ENCODE results near the gene GRIN3A. TPM values are rescaled to one million over a fixed set of nuclear protein-coding genes. Genes with fewer than 3 reads are reported as not detected.

The GRIN3A gene
- total RNA-seq, 4 donors from 2014 or later, result 0.09 to 0.27 TPM; not detected in 2

DNA sequence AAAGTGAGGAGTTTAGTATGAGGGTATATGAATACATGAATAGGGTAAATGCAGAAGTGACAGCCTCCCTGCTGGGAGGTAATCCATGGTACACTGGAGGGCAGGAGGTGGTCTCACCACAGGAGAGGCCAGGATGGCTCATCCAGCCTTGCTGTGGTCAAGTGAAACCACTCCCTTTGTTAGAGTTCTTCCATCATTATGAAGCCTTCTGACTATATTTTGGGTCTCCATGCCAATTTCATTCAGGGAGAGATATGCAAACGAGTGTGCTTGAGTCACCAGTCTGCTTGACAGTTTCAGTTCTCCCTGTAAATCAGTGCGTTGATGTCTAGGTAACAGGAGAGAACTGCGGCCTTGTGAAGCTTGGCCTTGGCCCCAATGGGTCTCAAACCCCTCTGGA, 160.1 kb downstream of the GRIN3A start:
- no peaks in the 10 kb centered on the region for H3K4me1 ChIP-seq
- H3K36me3 ChIP-seq, result no peaks in the 10 kb centered on the region
- H3K27ac ChIP-seq, result no peak overlapping the region
- TF ChIP-seq, protein P1, sequence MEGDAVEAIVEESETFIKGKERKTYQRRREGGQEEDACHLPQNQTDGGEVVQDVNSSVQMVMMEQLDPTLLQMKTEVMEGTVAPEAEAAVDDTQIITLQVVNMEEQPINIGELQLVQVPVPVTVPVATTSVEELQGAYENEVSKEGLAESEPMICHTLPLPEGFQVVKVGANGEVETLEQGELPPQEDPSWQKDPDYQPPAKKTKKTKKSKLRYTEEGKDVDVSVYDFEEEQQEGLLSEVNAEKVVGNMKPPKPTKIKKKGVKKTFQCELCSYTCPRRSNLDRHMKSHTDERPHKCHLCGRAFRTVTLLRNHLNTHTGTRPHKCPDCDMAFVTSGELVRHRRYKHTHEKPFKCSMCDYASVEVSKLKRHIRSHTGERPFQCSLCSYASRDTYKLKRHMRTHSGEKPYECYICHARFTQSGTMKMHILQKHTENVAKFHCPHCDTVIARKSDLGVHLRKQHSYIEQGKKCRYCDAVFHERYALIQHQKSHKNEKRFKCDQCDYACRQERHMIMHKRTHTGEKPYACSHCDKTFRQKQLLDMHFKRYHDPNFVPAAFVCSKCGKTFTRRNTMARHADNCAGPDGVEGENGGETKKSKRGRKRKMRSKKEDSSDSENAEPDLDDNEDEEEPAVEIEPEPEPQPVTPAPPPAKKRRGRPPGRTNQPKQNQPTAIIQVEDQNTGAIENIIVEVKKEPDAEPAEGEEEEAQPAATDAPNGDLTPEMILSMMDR (IDR thresholded peaks at IDR 0.05), result no peak
- TF ChIP-seq POLR2A (IDR thresholded peaks at IDR 0.05), result no peak
- no peaks in the 10 kb centered on the region for H3K9me3 ChIP-seq
- no peak for DNase-seq
- no peaks in the 10 kb centered on the region for H3K27me3 ChIP-seq
- no peak overlapping the region for H3K4me3 ChIP-seq

DNA sequence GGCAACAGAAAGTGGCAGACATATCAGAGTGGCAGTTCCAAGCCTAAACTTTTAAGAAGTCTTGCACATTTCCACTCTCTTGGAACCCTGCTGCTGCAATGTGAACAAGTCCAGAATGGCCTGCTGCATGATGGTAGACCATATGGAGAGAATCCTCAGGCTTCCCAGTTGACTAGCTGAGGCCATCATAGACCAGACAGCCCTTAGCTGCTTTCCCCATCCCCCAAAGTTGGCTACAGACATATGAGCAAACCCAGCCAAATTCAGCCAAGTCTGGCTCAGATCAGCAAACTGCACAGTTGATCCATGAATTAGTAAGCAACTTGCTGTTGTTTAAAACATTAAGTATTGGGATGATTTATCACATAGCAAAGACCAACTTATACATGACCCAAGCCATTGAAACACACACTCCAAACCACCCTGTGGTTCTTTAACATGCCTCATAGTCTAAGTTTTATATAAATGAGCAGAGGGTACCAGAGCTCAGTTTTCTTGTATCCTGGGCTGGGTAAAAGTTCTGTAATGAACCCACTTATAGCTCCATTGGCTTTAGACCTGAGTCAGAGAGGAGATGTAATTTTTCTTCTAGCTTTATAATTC, 163.6 kb downstream of the GRIN3A start:
- no peak overlapping the region for H3K27ac ChIP-seq
- no peaks in the 10 kb centered on the region for H3K27me3 ChIP-seq
- DNase-seq, result no peak
- no peaks in the 10 kb centered on the region for H3K9me3 ChIP-seq
- H3K4me1 ChIP-seq, result no peaks in the 10 kb centered on the region
- peaks cover 0 to 4% (median 0%) of the 10 kb centered on the region in 3 donors for H3K36me3 ChIP-seq
- TF ChIP-seq, protein P1 (IDR thresholded peaks at IDR 0.05), result no peak
- no peak for TF ChIP-seq POLR2A (IDR thresholded peaks at IDR 0.05)
- no peak overlapping the region for H3K4me3 ChIP-seq

DNA sequence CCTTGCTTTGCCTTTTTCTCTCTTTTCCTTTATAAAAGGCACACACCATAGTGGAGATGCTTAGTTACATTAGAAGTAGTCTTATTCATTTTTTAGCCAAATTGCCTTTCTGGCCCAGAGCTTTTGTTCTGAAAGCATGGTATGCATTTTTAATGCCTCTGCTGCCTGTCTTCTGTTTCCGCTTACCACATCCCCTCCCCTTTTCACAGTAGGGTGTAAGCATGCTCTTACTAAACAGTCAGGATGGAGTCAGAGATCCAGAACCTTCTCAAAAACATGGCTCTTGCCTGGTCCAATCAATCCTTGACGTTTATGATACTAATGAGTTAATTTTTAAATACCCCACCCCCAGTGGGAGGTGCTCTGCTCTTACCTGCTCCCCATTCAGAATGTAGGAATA, 166.1 kb downstream of the GRIN3A start:
- H3K4me3 ChIP-seq, result no peak overlapping the region
- no peaks in the 10 kb centered on the region for H3K9me3 ChIP-seq
- TF ChIP-seq POLR2A (IDR thresholded peaks at IDR 0.05), result no peak
- TF ChIP-seq, protein P1 (IDR thresholded peaks at IDR 0.05), result no peak
- no peaks in the 10 kb centered on the region for H3K4me1 ChIP-seq
- H3K27me3 ChIP-seq, result no peaks in the 10 kb centered on the region
- peaks cover 0 to 14% (median 0%) of the 10 kb centered on the region in 3 donors for H3K36me3 ChIP-seq
- no peak for DNase-seq
- no peak overlapping the region for H3K27ac ChIP-seq

DNA sequence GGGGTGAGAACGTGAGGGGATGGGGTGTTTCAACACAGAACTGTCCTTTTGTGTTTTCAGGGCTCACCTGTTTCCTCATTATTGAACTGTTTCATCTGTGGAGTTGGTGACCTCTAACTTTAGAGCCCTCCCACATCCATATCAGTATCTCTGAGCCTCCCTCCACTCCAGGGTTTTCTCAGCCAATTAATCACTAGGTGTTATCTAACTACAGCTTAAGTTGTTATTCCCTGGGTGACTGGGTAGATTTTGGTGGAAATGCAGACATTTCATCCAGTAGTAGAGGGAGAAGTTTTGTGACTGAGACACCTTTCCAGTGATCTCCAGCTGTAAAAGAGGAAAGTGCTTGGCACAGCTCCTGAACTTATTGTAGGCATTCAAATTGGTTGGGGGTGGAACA, 167.3 kb downstream of the GRIN3A start:
- no peak for TF ChIP-seq POLR2A (IDR thresholded peaks at IDR 0.05)
- TF ChIP-seq, protein P1 (IDR thresholded peaks at IDR 0.05), result no peak
- no peak overlapping the region for H3K27ac ChIP-seq
- H3K4me3 ChIP-seq, result no peak overlapping the region
- no peaks in the 10 kb centered on the region for H3K4me1 ChIP-seq
- H3K36me3 ChIP-seq, result peaks cover 0 to 18% (median 0%) of the 10 kb centered on the region in 3 donors
- DNase-seq, result no peak
- H3K9me3 ChIP-seq, result no peaks in the 10 kb centered on the region
- H3K27me3 ChIP-seq, result no peaks in the 10 kb centered on the region

DNA sequence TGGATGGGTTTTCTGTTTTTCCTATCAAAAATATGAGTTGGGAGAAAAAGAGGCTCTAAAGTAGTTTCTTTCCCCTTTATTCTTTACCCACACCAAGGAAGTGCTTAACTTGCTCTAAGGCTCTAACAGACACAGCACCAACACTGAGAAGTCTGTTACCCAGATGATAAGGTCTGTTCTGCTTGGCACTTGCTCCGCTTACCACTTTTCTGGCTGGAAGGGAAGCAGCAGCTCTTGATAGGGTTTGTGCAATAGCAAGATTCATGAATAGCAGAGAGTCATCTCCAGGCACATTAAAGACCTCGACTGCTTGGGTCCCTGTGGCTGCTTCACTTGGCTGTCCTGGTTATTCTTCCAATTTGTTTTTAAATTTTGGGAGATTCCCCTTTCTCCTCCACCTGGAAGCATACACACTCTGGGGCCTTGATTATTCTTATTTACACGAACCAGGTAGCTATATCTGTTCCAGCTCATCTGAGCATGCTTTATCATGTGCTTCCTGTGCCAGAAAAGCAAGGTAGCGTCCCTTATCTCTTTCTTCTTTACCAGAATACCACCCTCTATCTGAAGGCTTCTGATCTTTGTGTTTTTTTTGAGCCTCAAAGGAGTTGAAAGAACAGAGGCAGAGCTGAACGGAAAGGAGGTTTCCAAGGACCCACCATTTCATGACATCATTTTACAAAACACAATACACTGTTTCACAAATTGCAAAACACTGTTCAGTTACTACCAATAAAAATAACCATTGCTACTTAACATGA, 168.5 kb downstream of the GRIN3A start:
- H3K4me3 ChIP-seq, result no peak overlapping the region
- H3K27ac ChIP-seq, result no peak overlapping the region
- H3K36me3 ChIP-seq, result peaks cover 0 to 29% (median 0%) of the 10 kb centered on the region in 3 donors
- no peak for DNase-seq
- no peaks in the 10 kb centered on the region for H3K27me3 ChIP-seq
- H3K4me1 ChIP-seq, result no peaks in the 10 kb centered on the region
- no peak for TF ChIP-seq POLR2A (IDR thresholded peaks at IDR 0.05)
- TF ChIP-seq, protein P1 (IDR thresholded peaks at IDR 0.05), result no peak
- H3K9me3 ChIP-seq, result no peaks in the 10 kb centered on the region

Data from Peyer's patch (tissue), 4 donors.